Measurements from ENCODE around the gene OR10G4.
"Not testable (repeated sequence)": the region's sequence is repeated elsewhere in the genome, so short reads cannot be mapped to it uniquely, and the experiment has no call there.

OR10G4 gene

GRCh38 chr11:124012697-124013096 is at the start of gene OR10G4:
OR10G4 (plus strand) TSS chr11:124012997; CDS start chr11:124015575, 2,578 bp downstream.
- DNase-seq (ENCODE audit: low read depth), result no peak

GRCh38 chr11:123973816-123974215 is 39.0 kb upstream of the OR10G4 start:
- DNase-seq (ENCODE audit: low read depth), result no peak

GRCh38 chr11:123976770-123977560 is 35.8 kb upstream of the OR10G4 start:
- DNase-seq (ENCODE audit: low read depth), result no peak

GRCh38 chr11:123977731-123978347 is 35.0 kb upstream of the OR10G4 start, which contains the start of gene OR10S1:
OR10S1 (minus strand) TSS chr11:123977781; CDS start chr11:123977664, 117 bp downstream.
- no peak for DNase-seq (ENCODE audit: low read depth)

GRCh38 chr11:123979311-123979710 is 33.5 kb upstream of the OR10G4 start:
- DNase-seq (ENCODE audit: low read depth), result no peak

- DNase-seq (ENCODE audit: low read depth), result no peak
Observed at GRCh38 chr11:123995119-123995518, 17.7 kb upstream of the OR10G4 start, which contains the start of gene OR10G6. OR10G6 (minus strand) TSS chr11:123995161; CDS start chr11:123995161, 0 bp downstream.

- not testable (repeated sequence) for DNase-seq (ENCODE audit: low read depth)
Observed at GRCh38 chr11:124015837-124016236, 3.0 kb downstream of the OR10G4 start.

- no peak for DNase-seq (ENCODE audit: low read depth)
Observed at GRCh38 chr11:124026498-124026897, 13.7 kb downstream of the OR10G4 start, which contains the start of gene OR10G8. OR10G8 (plus strand) TSS chr11:124026798; CDS start chr11:124029623, 2,825 bp downstream.

- DNase-seq (ENCODE audit: low read depth), result no peak
Observed at GRCh38 chr11:124036666-124037065, 23.9 kb downstream of the OR10G4 start.

- no peak for DNase-seq (ENCODE audit: low read depth)
Observed at GRCh38 chr11:124039557-124039956, 26.8 kb downstream of the OR10G4 start.

GRCh38 chr11:124041254-124041653 is 28.5 kb downstream of the OR10G4 start, which contains the start of gene OR10G7:
OR10G7 (minus strand) TSS chr11:124041325; CDS start chr11:124039001, 2,324 bp downstream.
- no peak for DNase-seq (ENCODE audit: low read depth)

- DNase-seq (ENCODE audit: low read depth), result no peak
Observed at GRCh38 chr11:124043420-124043819, 30.6 kb downstream of the OR10G4 start.

GRCh38 chr11:124050748-124051147 is 38.0 kb downstream of the OR10G4 start:
- DNase-seq (ENCODE audit: low read depth), result no peak

- no peak for DNase-seq (ENCODE audit: low read depth)
Observed at GRCh38 chr11:124052966-124053365, 40.2 kb downstream of the OR10G4 start.
